HepG2 (cell line): ENCODE data around the gene SLC36A3. TPM values are rescaled to one million over a fixed set of nuclear protein-coding genes. Genes with fewer than 3 reads are reported as not detected.
"Not testable (repeated sequence)": the region's sequence is repeated elsewhere in the genome, so short reads cannot be mapped to it uniquely, and the experiment has no call there.

Experiments
- ATAC-seq: fragments of 200-7000 bp; cut with Tn5 transposase; 3 replicates; pipeline ENCODE4 v1.9.1; 2020; ENCODE audit warnings: mild to moderate bottlenecking, moderate library complexity
- BruUV-seq: library from RNA; stranded (reverse); fragments of 400-500 nt; replicated peaks from 2 replicates; lab custom pipeline; 2021; lab: Mats Ljungman, UMichigan
- CTCF ChIA-PET: fragments of 300-600 bp; formaldehyde crosslinking; extraction: SDS; loops from one replicate; lab custom pipeline; 2021; ENCODE audit warnings: low total read pairs, inconsistent platforms, low intra/inter-chr PET ratio; lab: Yijun Ruan, JAX
- POLR2A ChIA-PET: fragments of 350-600 bp; sonication (Branson Sonifier 250); formaldehyde crosslinking; loops from one replicate; lab custom pipeline; 2020; ENCODE audit warnings: antibody characterized with exemption, inconsistent platforms; lab: Yijun Ruan, JAX
- DNase-seq: peaks from one replicate; pipeline ENCODE4 v3.0.0-alpha.2; 2015; ENCODE audit warnings: low spot score
- FAIRE-seq: peaks from 3 replicates; lab custom pipeline; 2011; peaks lifted over from hg19 to GRCh38; lab: Jason Lieb, UNC
- H2AFZ ChIP-seq: one replicate; pipeline ENCODE4 v1.6.1; 2011; ENCODE audit warnings: low read length, inconsistent platforms
- H3K27ac ChIP-seq: fragments of 300-600 bp; 3 replicates; pipeline ENCODE4 v1.8.0; 2011; ENCODE audit warnings: mixed run types, mild to moderate bottlenecking, mixed read lengths, low read length, inconsistent platforms; ENCODE audit not compliant: insufficient read depth; ENCODE audit errors: extremely low read length
- H3K27me3 ChIP-seq, 2 experiments: fragments of 200-600 bp in 1 of 2; 2 replicates in 1 of 2; 3 replicates in 1 of 2; pipeline versions ENCODE4 v1.6.0 to v1.8.0; 2011; ENCODE audit warnings: low read length in 2 of 2, mild to moderate bottlenecking in 2 of 2, moderate library complexity in 2 of 2, inconsistent platforms in 1 of 2; ENCODE audit not compliant: insufficient read depth in 2 of 2, control insufficient read depth in 1 of 2
- H3K36me3 ChIP-seq, 2 experiments: fragments of 200-600 bp in 1 of 2; replicated peaks in 1 of 2; 2 replicates in 1 of 2; 3 replicates in 1 of 2; pipeline versions ENCODE4 v1.5.1 to v1.8.0; 2011; ENCODE audit warnings: low read length in 2 of 2, inconsistent platforms in 1 of 2; ENCODE audit not compliant: insufficient read depth in 2 of 2, control insufficient read depth in 1 of 2
- H3K4me1 ChIP-seq: 2 replicates; pipeline ENCODE4 v1.5.1; 2012; ENCODE audit warnings: low read length, inconsistent platforms; ENCODE audit not compliant: insufficient read depth
- H3K4me2 ChIP-seq: 2 replicates; pipeline ENCODE4 v1.6.0; 2011; ENCODE audit warnings: low read depth, low read length, inconsistent platforms
- H3K4me3 ChIP-seq, 3 experiments: fragments of 200-600 bp in 1 of 3; sonication (generic), shearing (Covaris generic) in 1 of 3; replicated peaks in 1 of 3; 2 replicates each; pipeline ENCODE4 v1.5.1; 2011 to 2016; ENCODE audit warnings: low read length in 3 of 3, inconsistent platforms in 2 of 3, low read depth in 2 of 3, mild to moderate bottlenecking in 2 of 3, control low read depth in 1 of 3, mixed read lengths in 1 of 3; ENCODE audit not compliant: insufficient read depth in 1 of 3
- H3K79me2 ChIP-seq: one replicate; pipeline ENCODE4 v1.6.1; 2011; ENCODE audit warnings: low read length, inconsistent platforms; ENCODE audit not compliant: insufficient read depth
- H3K9ac ChIP-seq: 2 replicates; pipeline ENCODE4 v1.6.0; 2011; ENCODE audit warnings: mild to moderate bottlenecking, low read depth, low read length, inconsistent platforms; ENCODE audit not compliant: insufficient read depth
- H3K9me3 ChIP-seq: 2 replicates; pipeline ENCODE4 v1.5.1; 2012; ENCODE audit warnings: mild to moderate bottlenecking, low read length
- H4K20me1 ChIP-seq: 2 replicates; pipeline ENCODE4 v1.6.0; 2011; ENCODE audit warnings: inconsistent platforms, mild to moderate bottlenecking, low read length, moderate library complexity; ENCODE audit not compliant: insufficient read depth
- CEBPG ChIP-seq: IDR thresholded peaks from 2 replicates; pipeline ENCODE4 v1.6.1; 2016
- ZFP82 ChIP-seq: sonication (generic); formaldehyde crosslinking; IDR thresholded peaks from 2 replicates; pipeline ENCODE4 v1.5.1; 2020; ENCODE audit warnings: mild to moderate bottlenecking, missing genetic modification reagents, borderline replicate concordance
- ZNF460 ChIP-seq: sonication (generic); formaldehyde crosslinking; IDR thresholded peaks from 2 replicates; pipeline ENCODE4 v1.5.1; 2020; ENCODE audit warnings: missing genetic modification reagents, mild to moderate bottlenecking, borderline replicate concordance
- WGBS: methylation state at CpG from one replicate; pipeline ENCODE4 v1.1.6; 2017; ENCODE audit warnings: low lambda C conversion rate; 5-methylcytosine and 5-hydroxymethylcytosine counted together
- in situ Hi-C: cut with HindIII; loops from 2 replicates; pipeline ENCODE4 v1.10.0; 2017; ENCODE audit warnings: low pct_unique_long_range_greater_than_20kb; ENCODE audit not compliant: extremely low pct_ligation_motif_present
- intact Hi-C: fragments of 100-400 bp; cut with micrococcal nuclease; formaldehyde crosslinking; loops from one replicate; pipeline ENCODE4 v1.10.0; 2022; ENCODE audit not compliant: unreplicated experiment
- polyA plus RNA-seq, 8 experiments: library from polyadenylated mRNA; depleted of rRNA in 3 of 8; stranded (reverse) in 7 of 8; unstranded in 1 of 8; fragments of >200 nt; fragmentation: Illumina TruSeq in 4 of 8; extraction: Trizol in 4 of 8; gene quantifications; 2 replicates each; pipeline versions ENCODE4 v1.2.1 to v1.2.3, GENCODE V29; 2011 to 2016; ENCODE audit warnings: low read depth in 4 of 8, missing spikeins in 1 of 8, mixed read lengths in 1 of 8; ENCODE audit not compliant: insufficient read depth in 1 of 8
- total RNA-seq, 5 experiments: library from RNA; depleted of rRNA; stranded (reverse); fragments of >200 nt; fragmentation: Illumina TruSeq; extraction: Trizol; gene quantifications; 2 replicates each; pipeline ENCODE4 v1.2.3, GENCODE V29; 2016; ENCODE audit warnings: low read depth in 1 of 5

Gene SLC36A3
- total and polyA plus RNA-seq, 2 of the 13 experiments (the other 11 are each of a cell fraction or from before 2014, with no cell fraction given) = not detected

GRCh38 chr5:151254990-151255389 lies 48.6 kb downstream of the SLC36A3 start:
- DNase-seq, H3K9me3 ChIP-seq, H3K27ac ChIP-seq, ATAC-seq, in situ Hi-C loops, H3K36me3 ChIP-seq, H2AFZ ChIP-seq, CTCF ChIA-PET, FAIRE-seq, BruUV-seq, H3K27me3 ChIP-seq, H3K4me3 ChIP-seq, H3K9ac ChIP-seq, H4K20me1 ChIP-seq: not testable (repeated sequence)
- peak overlapping the region; percentile 84 for H3K4me2 ChIP-seq
- H3K4me1 ChIP-seq = peaks cover 24% of the 10 kb centered on the region
- intact Hi-C loops = loop anchor here (5.0 kb wide), 2 partner anchors 502 to 517 kb away; partner anchors contain the start of genes ATOX1 and G3BP1
- POLR2A ChIA-PET = interaction anchor here (1.8 kb wide), 1 partner anchor 31 kb away, joined by 5 read pairs; the partner anchor contains the start of gene CCDC69
- peaks cover 28% of the 10 kb centered on the region for H3K79me2 ChIP-seq
- WGBS = 91% methylated on average over 4 of the region's 5 CpGs
- TF ChIP-seq ZNF460 (CRISPR knock-in tag) = peak; percentile 32; the same call in 1 of the 2 replicates

- BruUV-seq = no TSS peak
- in situ Hi-C loops (no loop called here), intact Hi-C loops (loop anchor here (5.0 kb wide), 2 partner anchors 503 to 518 kb away; partner anchors contain the start of genes ATOX1 and G3BP1)
- H3K79me2 ChIP-seq = peaks cover 31% of the 10 kb centered on the region
- 0 out of 6 replicates have a peak overlapping the region, but pooled peaks of 1 of the 3 experiments have one; percentile 84 for H3K4me3 ChIP-seq
- no peaks in the 10 kb centered on the region for H3K36me3 ChIP-seq
- H3K9me3 ChIP-seq = no peaks in the 10 kb centered on the region
- ChIA-PET POLR2A (interaction anchor here (1.8 kb wide), 1 partner anchor 31 kb away, joined by 5 read pairs; the partner anchor contains the start of gene CCDC69), CTCF (no interaction called here)
- no peak overlapping the region for H3K27ac ChIP-seq
- H3K27me3 ChIP-seq = no peaks in the 10 kb centered on the region; a peak in 1 of 5 replicates
- 88% methylated on average over 1 of the region's 1 CpG for WGBS
- H2AFZ ChIP-seq = no peak overlapping the region
- peaks cover 29% of the 10 kb centered on the region for H3K4me1 ChIP-seq
- ATAC-seq (no peak), FAIRE-seq (peak; percentile 52), DNase-seq (no peak)
- H3K4me2 ChIP-seq = peak overlapping the region; percentile 84
- H3K9ac ChIP-seq = no peak overlapping the region
- H4K20me1 ChIP-seq = no peaks in the 10 kb centered on the region
- TF ChIP-seq ZFP82 (no peak), CEBPG (CRISPR knock-in tag) (0 out of 2 replicates have a peak, but pooled peaks have one; percentile 11)
Measured at GRCh38 chr5:151254556-151254955, 49.0 kb downstream of the SLC36A3 start.
